ENCODE results near the gene TECTA.

DNA sequence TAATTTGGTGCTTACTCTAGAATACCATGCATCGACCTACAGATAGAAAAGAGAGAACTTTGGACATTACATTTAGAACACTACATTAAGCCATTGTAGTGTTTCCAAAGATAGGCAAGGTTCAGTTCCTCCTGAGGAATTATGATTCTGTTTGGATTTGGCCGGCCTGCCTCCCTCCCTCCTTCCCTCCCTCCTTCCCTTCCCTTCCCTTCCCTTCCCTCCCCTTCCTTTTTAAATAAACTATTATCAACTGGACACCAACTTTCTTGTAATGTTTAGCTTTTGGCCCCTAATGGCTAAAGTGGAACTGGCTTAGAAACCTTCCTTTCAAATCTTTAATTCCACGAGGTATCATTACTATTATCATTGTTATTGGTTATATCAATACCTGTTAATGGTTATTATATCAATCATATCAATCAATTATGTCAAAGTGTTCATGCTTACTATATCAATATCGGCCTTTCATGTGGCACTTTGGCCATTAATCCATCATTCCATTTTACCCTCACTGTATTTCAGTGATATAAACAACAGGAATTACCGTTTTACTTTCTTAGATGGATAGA lies 60.4 kb downstream of the TECTA start:
- TF ChIP-seq, protein P1, sequence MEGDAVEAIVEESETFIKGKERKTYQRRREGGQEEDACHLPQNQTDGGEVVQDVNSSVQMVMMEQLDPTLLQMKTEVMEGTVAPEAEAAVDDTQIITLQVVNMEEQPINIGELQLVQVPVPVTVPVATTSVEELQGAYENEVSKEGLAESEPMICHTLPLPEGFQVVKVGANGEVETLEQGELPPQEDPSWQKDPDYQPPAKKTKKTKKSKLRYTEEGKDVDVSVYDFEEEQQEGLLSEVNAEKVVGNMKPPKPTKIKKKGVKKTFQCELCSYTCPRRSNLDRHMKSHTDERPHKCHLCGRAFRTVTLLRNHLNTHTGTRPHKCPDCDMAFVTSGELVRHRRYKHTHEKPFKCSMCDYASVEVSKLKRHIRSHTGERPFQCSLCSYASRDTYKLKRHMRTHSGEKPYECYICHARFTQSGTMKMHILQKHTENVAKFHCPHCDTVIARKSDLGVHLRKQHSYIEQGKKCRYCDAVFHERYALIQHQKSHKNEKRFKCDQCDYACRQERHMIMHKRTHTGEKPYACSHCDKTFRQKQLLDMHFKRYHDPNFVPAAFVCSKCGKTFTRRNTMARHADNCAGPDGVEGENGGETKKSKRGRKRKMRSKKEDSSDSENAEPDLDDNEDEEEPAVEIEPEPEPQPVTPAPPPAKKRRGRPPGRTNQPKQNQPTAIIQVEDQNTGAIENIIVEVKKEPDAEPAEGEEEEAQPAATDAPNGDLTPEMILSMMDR (IDR thresholded peaks at IDR 0.05) = no peak
- no peak for TF ChIP-seq POLR2A (IDR thresholded peaks at IDR 0.05)

Measured in heart left ventricle (tissue), 13 donors.